ENCODE results near the gene DOCK4. TPM values are rescaled to one million over a fixed set of nuclear protein-coding genes. Genes with fewer than 3 reads are reported as not detected.

DOCK4 gene
- polyA plus RNA-seq, 1 donor (not counting 4 experiments of a cell fraction or from before 2014, with no cell fraction given), result 13.9 TPM

- H3K36me3 ChIP-seq (ENCODE audit: control insufficient read depth in 2 of 2, extremely low read depth in 1 of 2, insufficient read depth in 2 of 2, low read length in 2 of 2), result peaks cover 7 to 11% of the 10 kb centered on the region in 2 experiments
- no peak overlapping the region for H2AFZ ChIP-seq (ENCODE audit: control insufficient read depth, low read length)
- H3K9me1 ChIP-seq (ENCODE audit: control insufficient read depth, extremely low read depth, insufficient read depth, low read length), result no peaks in the 10 kb centered on the region
- H3K9ac ChIP-seq (ENCODE audit: control insufficient read depth, extremely low read depth, insufficient read depth, low read length), result no peak overlapping the region
- dilution Hi-C loops (cut with MboI; ENCODE audit: extremely low pct_ligation_motif_present, low sequenced_read_pairs), result no loop called here
- no peak for TF ChIP-seq CTCF (optimal IDR thresholded peaks at IDR 0.05 in 1 of 3, IDR thresholded peaks at IDR 0.05 in 1 of 3, conservative IDR thresholded peaks at IDR 0.05 in 1 of 3; ENCODE audit: extremely low read depth in 1 of 3, insufficient read depth in 2 of 3, low read length in 3 of 3)
- TF ChIP-seq EZH2 (IDR thresholded peaks at IDR 0.05; ENCODE audit: low read length), result no peak
- DNase-seq (ENCODE audit: low read depth, low spot score) (no peak), FAIRE-seq (no peak)
- no peaks in the 10 kb centered on the region for H3K9me3 ChIP-seq (ENCODE audit: control insufficient read depth, low read depth, low read length)
- no peak overlapping the region for H3K4me3 ChIP-seq (ENCODE audit: control insufficient read depth in 2 of 3, extremely low read depth in 1 of 3, insufficient read depth in 2 of 3, low read depth in 1 of 3, low read length in 3 of 3)
- H3K27ac ChIP-seq (ENCODE audit: control insufficient read depth, insufficient read depth, low read length), result no peak overlapping the region
- H4K20me1 ChIP-seq (ENCODE audit: control insufficient read depth, extremely low read depth, insufficient read depth, low read length), result no peaks in the 10 kb centered on the region
- H3K79me2 ChIP-seq (ENCODE audit: control insufficient read depth, insufficient read depth, low read length), result no peaks in the 10 kb centered on the region
- no peaks in the 10 kb centered on the region for H3K4me1 ChIP-seq (ENCODE audit: control insufficient read depth, extremely low read depth, insufficient read depth, low read length)
- no peaks in the 10 kb centered on the region for H3K27me3 ChIP-seq (ENCODE audit: control insufficient read depth, extremely low read depth, insufficient read depth, low read length)
- no peak overlapping the region for H3K4me2 ChIP-seq (ENCODE audit: control insufficient read depth, extremely low read depth, insufficient read depth, low read depth, low read length)
These were observed 477.6 kb downstream of the DOCK4 start for GRCh38 chr7:111728635-111728995.

GRCh38 chr7:111727905-111728634 is 478.1 kb downstream of the DOCK4 start:
- dilution Hi-C loops (cut with MboI; ENCODE audit: extremely low pct_ligation_motif_present, low sequenced_read_pairs), result no loop called here
- H3K27me3 ChIP-seq (ENCODE audit: control insufficient read depth, extremely low read depth, insufficient read depth, low read length), result no peaks in the 10 kb centered on the region
- no peak overlapping the region for H3K9ac ChIP-seq (ENCODE audit: control insufficient read depth, extremely low read depth, insufficient read depth, low read length)
- H3K27ac ChIP-seq (ENCODE audit: control insufficient read depth, insufficient read depth, low read length), result no peak overlapping the region
- no peak overlapping the region for H3K4me3 ChIP-seq (ENCODE audit: control insufficient read depth in 2 of 3, extremely low read depth in 1 of 3, insufficient read depth in 2 of 3, low read depth in 1 of 3, low read length in 3 of 3)
- H3K9me3 ChIP-seq (ENCODE audit: control insufficient read depth, low read depth, low read length), result no peaks in the 10 kb centered on the region
- no peaks in the 10 kb centered on the region for H3K9me1 ChIP-seq (ENCODE audit: control insufficient read depth, extremely low read depth, insufficient read depth, low read length)
- FAIRE-seq (no peak), DNase-seq (ENCODE audit: low read depth, low spot score) (no peak)
- no peaks in the 10 kb centered on the region for H4K20me1 ChIP-seq (ENCODE audit: control insufficient read depth, extremely low read depth, insufficient read depth, low read length)
- peaks cover 5 to 8% of the 10 kb centered on the region in 2 experiments for H3K36me3 ChIP-seq (ENCODE audit: control insufficient read depth in 2 of 2, extremely low read depth in 1 of 2, insufficient read depth in 2 of 2, low read length in 2 of 2)
- no peak overlapping the region for H2AFZ ChIP-seq (ENCODE audit: control insufficient read depth, low read length)
- no peaks in the 10 kb centered on the region for H3K79me2 ChIP-seq (ENCODE audit: control insufficient read depth, insufficient read depth, low read length)
- H3K4me1 ChIP-seq (ENCODE audit: control insufficient read depth, extremely low read depth, insufficient read depth, low read length), result no peaks in the 10 kb centered on the region
- TF ChIP-seq CTCF (optimal IDR thresholded peaks at IDR 0.05 in 1 of 3, IDR thresholded peaks at IDR 0.05 in 1 of 3, conservative IDR thresholded peaks at IDR 0.05 in 1 of 3; ENCODE audit: extremely low read depth in 1 of 3, insufficient read depth in 2 of 3, low read length in 3 of 3), result no peak
- no peak for TF ChIP-seq EZH2 (IDR thresholded peaks at IDR 0.05; ENCODE audit: low read length)
- H3K4me2 ChIP-seq (ENCODE audit: control insufficient read depth, extremely low read depth, insufficient read depth, low read depth, low read length), result no peak overlapping the region
